GM12874 (cell line): ENCODE results near the gene CNOT3.

Experiments
- TF ChIP-seq, protein P1 (sequence below): IDR thresholded peaks from 2 replicates; pipeline ENCODE4 v1.5.1; 2011; ENCODE audit warnings: low read depth, mild to moderate bottlenecking, control low read depth, low read length, moderate library complexity; ENCODE audit not compliant: insufficient read depth

CNOT3 gene

DNA sequence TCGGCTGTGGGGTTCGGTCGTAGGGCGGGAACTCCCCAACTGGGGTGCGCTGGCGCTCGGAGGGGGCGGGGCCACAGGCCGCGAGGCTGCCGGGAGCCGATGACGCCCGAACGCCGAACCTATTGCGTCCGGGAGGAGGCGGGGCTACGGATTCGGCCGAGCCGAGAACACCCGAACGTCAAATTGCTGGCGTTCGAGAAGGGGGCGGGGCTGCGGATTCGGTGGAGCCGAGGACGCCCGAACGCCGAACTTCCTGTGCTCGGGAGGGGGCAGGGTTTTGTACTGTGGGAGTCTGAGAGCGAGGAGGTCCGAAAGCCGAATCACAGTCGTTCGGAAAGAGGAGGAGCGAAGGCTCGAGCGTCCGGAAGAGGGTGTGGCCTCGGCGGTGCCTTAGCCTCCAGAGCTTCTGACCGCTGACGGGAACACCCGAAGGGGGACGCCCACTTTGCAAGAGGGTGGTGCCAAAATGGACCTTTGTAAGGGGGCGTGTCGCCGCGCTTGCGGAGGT lies 53.0 kb downstream of the CNOT3 start:
- TF ChIP-seq, protein P1, sequence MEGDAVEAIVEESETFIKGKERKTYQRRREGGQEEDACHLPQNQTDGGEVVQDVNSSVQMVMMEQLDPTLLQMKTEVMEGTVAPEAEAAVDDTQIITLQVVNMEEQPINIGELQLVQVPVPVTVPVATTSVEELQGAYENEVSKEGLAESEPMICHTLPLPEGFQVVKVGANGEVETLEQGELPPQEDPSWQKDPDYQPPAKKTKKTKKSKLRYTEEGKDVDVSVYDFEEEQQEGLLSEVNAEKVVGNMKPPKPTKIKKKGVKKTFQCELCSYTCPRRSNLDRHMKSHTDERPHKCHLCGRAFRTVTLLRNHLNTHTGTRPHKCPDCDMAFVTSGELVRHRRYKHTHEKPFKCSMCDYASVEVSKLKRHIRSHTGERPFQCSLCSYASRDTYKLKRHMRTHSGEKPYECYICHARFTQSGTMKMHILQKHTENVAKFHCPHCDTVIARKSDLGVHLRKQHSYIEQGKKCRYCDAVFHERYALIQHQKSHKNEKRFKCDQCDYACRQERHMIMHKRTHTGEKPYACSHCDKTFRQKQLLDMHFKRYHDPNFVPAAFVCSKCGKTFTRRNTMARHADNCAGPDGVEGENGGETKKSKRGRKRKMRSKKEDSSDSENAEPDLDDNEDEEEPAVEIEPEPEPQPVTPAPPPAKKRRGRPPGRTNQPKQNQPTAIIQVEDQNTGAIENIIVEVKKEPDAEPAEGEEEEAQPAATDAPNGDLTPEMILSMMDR: no peak

DNA sequence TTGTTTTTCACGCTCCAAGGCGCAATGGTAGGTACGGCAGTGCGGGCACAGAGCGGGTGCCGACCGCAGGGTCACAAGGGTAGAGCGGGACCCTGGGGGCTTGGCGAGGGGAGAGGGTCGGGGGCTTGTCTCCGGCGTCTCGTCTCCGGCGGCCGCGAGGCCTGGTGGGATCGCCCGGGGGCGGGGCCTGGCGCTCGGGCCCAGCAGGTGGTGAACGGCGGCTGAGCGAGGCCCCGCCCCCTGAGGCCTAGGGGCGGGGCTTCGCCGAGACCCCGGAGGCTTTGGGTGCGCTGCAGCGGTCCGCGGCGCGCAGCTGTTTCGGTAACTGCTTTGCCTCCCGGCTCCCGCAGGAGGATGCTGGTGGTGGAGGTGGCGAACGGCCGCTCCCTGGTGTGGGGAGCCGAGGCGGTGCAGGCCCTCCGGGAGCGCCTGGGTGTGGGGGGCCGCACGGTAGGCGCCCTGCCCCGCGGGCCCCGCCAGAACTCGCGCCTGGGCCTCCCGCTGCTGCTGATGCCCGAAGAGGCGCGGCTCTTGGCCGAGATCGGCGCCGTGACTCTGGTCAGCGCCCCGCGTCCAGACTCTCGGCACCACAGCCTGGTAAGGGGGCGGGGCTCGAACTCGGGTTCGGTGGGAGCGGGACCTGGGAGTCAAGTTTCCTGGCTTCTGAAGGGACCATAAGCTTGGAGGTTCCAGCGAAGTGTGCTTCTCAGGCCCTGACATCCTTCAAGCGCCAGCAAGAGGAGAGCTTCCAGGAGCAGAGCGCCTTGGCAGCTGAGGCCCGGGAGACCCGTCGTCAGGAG lies 53.6 kb downstream of the CNOT3 start, which contains the start of gene TSEN34:
Gene TSEN34, plus strand, starts transcription at position 298 of the 800 bp plus-strand sequence. Its CDS starts 57 bp downstream, at position 355.
- TF ChIP-seq, protein P1: no peak

DNA sequence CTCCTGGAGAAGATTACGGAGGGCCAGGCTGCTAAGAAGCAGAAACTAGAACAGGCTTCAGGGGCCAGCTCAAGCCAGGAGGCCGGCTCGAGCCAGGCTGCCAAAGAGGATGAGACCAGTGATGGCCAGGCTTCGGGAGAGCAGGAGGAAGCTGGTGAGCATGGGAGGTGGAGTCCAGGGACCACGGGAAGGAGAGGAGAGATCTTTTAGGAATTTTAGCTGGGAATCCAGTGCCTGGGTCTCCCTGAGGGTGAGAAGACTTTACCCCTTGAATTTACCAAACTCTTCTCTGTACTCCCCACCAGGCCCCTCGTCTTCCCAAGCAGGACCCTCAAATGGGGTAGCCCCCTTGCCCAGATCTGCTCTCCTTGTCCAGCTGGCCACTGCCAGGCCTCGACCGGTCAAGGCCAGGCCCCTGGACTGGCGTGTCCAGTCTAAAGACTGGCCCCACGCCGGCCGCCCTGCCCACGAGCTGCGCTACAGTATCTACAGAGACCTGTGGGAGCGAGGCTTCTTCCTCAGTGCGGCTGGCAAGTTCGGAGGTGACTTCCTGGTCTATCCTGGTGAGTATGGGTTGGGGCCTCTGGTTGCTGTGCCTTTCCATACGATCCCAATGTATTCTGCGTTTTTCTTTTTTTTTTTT lies 54.4 kb downstream of the CNOT3 start:
- TF ChIP-seq, protein P1: no peak

DNA sequence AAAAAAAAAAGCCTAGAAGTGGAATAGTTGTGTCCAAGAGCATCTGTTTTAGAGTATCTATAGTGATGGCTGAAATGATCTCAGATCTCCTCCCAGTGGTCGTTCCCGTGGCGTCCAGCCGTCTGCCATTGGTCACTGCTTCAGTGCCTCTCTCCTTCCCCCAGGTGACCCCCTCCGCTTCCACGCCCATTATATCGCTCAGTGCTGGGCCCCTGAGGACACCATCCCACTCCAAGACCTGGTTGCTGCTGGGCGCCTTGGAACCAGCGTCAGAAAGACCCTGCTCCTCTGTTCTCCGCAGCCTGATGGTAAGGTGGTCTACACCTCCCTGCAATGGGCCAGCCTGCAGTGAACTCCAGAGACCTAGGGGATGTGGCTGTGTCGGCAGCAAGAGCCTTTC lies 55.4 kb downstream of the CNOT3 start:
- TF ChIP-seq, protein P1: no peak

DNA sequence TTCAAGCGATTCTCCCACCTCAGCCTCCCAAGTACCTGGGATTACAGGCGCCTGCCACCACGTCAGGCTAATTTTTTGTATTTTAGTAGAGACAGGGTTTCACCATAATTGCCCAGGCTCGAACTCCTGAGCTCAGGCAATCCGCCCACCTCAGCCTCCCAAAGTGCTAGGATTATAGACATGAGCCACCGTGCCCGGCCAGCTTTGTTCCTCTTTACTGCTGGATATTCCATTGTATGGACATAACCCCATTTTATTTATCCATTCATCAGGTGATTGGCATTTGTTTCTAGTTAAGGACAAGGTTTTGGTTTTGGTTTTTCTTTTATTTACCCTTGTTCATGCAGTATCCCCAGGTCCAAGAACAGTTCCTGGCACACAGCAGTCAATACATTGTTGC lies 59.0 kb downstream of the CNOT3 start:
- TF ChIP-seq, protein P1: no peak

DNA sequence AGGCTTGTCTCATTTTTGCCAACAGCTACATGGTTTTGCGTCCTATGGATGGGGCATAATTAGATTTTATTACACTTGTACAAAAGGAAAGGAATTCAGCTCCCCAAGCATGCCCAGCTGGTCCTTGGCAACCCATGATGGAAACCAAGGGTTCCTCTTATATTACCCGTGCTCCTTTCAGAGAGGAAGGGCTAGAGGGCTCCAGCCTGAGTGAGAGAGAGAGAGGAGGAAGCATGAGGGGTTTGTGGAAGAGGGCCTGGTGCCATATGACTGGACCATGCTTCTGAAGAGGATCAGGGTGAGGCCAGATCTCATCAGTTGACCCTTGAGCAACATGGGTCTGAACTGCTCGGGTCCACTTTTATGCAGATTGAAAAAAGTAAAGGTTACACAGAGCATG lies 59.6 kb downstream of the CNOT3 start:
- TF ChIP-seq, protein P1: no peak

DNA sequence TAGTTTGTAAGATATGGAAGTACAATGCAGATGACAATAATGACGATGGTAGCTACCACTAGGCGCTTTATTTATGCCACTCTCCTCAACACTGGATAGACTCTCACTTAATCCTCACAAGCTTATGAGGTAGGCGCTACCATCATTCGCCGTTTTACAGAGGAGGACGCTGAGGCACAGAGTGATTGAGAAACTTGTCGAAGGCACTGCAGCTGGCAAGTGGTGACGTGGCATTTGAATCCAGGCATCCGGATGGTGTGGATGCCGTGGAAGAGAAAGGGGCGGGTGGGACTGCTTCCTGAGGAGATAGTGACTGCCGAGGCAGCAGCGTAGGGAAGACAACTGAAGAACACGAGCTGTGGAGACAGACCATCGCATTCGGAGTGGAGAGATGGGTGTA lies 61.8 kb downstream of the CNOT3 start:
- TF ChIP-seq, protein P1: no peak
